ENCODE results near the gene NLN. TPM values are rescaled to one million over a fixed set of nuclear protein-coding genes. Genes with fewer than 3 reads are reported as not detected.

NLN gene
- total RNA-seq, 4 donors from 2014 or later, result 8.7 to 11.9 (median 9.1) TPM

DNA sequence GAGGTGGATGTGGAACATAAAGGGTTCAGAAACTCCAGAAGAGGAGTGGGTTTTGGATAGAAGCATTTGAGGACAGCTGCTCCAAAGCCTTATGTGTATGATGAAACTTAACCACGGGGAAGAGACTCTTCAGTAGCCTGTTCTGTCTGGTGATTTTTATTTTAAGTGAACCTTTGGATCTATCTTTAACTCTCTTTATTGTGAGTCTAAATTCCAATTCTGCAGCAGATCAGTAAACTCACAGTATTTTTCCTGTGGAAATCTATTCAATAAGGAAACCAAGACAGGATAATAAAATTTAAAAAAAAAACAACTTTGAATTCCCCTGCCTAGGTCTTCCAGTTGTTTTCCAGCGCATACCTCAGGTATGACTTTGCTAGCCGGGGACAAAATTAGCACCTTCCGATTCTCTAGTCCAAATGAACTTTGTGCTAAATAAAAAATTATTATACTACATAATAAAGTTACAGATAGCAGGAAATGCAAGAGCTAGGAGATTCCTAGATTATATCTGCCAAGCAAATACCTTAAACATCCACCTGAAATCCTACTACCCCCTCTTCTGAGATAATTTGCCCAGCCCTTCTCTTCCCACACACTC lies 101.9 kb downstream of the NLN start:
- no peak for DNase-seq (ENCODE audit: extremely low spot score)
- Histone ChIP-seq H3K36me3 (no peaks in the 10 kb centered on the region), H3K27me3 (no peaks in the 10 kb centered on the region), H3K4me3 (no peak overlapping the region), H3K27ac (replicated peaks in 1 of 4) (no peak overlapping the region), H3K4me1 (peaks cover 0 to 3% (median 0%) of the 10 kb centered on the region in 4 donors), H3K9me3 (no peaks in the 10 kb centered on the region)
- 59% methylated on average over 4 of the region's 4 CpGs for WGBS
- TF ChIP-seq CTCF (IDR thresholded peaks at IDR 0.05) (no peak), POLR2A (IDR thresholded peaks at IDR 0.05; ENCODE audit: low read depth) (no peak), POLR2AphosphoS5 (IDR thresholded peaks at IDR 0.05) (no peak), EP300 (IDR thresholded peaks at IDR 0.05) (no peak)
- intact Hi-C loops (cut with DNase I), result no loop called here

DNA sequence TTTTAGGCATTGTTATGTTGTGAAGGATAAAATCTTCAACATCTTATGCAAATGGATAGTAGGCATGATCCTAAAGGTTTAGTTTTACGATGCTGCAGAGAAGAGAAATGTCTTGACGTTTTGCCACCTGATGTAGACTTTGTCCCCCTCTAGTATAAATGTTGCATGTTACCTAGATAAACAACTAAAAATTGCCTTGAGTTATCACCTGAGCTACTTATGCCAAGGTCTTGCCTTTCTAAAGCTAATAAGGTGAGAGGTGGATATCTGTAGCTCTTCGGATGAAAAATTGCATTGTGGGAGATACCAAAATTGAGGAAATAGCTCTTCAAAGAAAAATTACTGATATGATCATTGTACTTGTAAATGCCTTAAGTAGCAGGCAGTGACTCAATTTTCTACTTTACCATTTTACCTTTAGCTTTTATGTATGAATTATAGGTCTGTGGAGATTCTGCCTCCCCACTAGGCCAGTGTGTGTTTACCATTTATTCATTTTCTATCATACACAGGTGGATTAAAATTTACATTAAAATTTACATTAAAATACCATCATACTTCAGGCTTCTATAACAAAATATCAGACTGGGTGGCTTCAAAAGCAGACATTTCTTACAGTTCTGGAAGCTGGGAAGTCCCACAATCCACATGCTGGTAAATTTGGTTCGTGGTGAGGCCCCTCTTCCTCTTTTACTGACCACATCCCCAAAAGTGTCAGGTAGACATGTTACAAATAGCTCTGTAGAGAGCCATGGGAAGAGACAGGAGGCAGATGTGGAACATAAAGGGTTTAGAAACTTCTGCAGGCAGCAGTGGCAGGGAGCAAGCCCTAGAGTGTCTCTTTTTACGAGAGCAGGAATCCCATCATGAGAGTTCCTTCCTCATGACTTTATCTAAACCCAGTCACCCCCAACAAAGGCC lies 103.7 kb downstream of the NLN start:
- Histone ChIP-seq H3K4me3 (no peak overlapping the region), H3K36me3 (no peaks in the 10 kb centered on the region), H3K27ac (replicated peaks in 1 of 4) (no peak overlapping the region), H3K4me1 (peaks cover 0 to 3% (median 0%) of the 10 kb centered on the region in 4 donors), H3K9me3 (no peaks in the 10 kb centered on the region), H3K27me3 (no peaks in the 10 kb centered on the region)
- DNase-seq (ENCODE audit: extremely low spot score), result no peak
- WGBS, result 83% methylated on average over 5 of the region's 5 CpGs
- TF ChIP-seq EP300 (IDR thresholded peaks at IDR 0.05) (no peak), POLR2A (IDR thresholded peaks at IDR 0.05; ENCODE audit: low read depth) (no peak), CTCF (IDR thresholded peaks at IDR 0.05) (no peak), POLR2AphosphoS5 (IDR thresholded peaks at IDR 0.05) (no peak)
- intact Hi-C loops (cut with DNase I), result no loop called here

DNA sequence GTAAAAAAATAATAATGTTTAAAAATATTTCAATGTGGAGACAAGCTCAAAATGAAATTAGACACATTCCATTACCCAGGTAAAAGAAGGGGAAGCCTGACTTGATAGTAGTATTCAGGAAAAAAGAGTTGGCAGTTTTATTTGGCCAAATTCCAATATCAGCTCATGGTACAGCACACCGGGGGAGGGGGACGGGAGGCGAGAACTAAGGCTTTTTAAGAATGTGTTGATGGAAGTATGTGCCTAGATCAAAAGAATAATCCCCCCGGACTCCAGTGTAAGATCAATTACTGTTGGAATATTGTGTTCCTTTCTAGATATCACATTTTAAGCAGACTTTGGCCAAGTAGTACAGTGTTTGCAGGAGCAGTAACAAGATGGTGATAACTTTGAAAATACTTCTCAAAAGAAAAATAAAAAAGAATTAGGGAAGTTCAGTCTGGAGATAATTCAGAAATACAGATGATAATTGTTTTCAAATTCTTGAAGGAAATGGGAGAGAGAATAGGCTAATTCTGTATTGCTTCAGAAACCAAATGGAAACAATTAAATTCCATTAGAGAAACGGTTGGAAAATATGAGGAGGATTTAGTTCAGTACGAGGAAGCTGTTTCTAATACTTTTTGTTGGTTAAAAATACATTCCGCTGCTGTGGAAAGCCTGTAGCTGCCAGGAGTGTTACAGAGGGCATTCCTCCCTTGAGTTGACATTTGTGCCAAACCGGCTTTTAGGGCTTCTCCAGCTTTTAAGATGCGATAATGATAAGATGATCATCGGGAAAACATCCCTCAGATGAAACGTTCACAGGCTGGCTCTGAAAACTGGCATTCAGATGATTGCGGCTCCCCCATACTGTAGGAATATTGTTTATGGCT lies 106.3 kb downstream of the NLN start:
- no peak overlapping the region for H3K4me3 ChIP-seq
- no peaks in the 10 kb centered on the region for H3K27me3 ChIP-seq
- H3K9me3 ChIP-seq, result no peaks in the 10 kb centered on the region
- intact Hi-C loops (cut with DNase I), result no loop called here
- peak overlapping the region in 2 of 4 donors; percentile 7 to 14 for H3K27ac ChIP-seq (replicated peaks in 1 of 4)
- H3K36me3 ChIP-seq, result no peaks in the 10 kb centered on the region
- TF ChIP-seq CTCF (IDR thresholded peaks at IDR 0.05) (no peak), POLR2A (IDR thresholded peaks at IDR 0.05; ENCODE audit: low read depth) (no peak), EP300 (IDR thresholded peaks at IDR 0.05) (no peak), POLR2AphosphoS5 (IDR thresholded peaks at IDR 0.05) (no peak)
- 54% methylated on average over 12 of the region's 12 CpGs for WGBS
- no peak for DNase-seq (ENCODE audit: extremely low spot score)
- H3K4me1 ChIP-seq, result peaks cover 0 to 3% (median 0%) of the 10 kb centered on the region in 4 donors

DNA sequence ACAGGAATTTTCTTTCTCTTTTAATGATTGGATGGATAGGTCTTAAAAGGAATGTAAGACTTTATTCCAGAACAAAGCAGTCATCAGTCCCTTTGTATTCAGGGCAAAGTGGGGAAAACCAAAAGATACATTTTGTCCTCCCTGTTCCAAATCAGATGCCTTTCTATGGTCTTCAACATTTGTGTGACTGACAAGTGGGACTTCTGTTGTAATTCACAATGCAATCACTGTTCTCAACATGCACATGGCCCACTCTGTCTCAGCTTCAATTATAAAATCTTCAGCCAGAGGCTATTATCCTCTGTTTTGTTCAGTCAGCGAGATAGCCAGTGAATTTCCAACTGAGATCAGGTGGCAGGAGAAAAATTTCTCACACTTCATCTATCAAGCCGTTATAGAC lies 108.9 kb downstream of the NLN start:
- H3K9me3 ChIP-seq, result no peaks in the 10 kb centered on the region
- H3K4me1 ChIP-seq, result peaks cover 0 to 3% (median 0%) of the 10 kb centered on the region in 4 donors
- DNase-seq (ENCODE audit: extremely low spot score), result no peak
- no peaks in the 10 kb centered on the region for H3K36me3 ChIP-seq
- no peak overlapping the region for H3K27ac ChIP-seq (replicated peaks in 1 of 4)
- H3K4me3 ChIP-seq, result no peak overlapping the region
- WGBS, result 81% methylated on average over 2 of the region's 2 CpGs
- intact Hi-C loops (cut with DNase I), result no loop called here
- TF ChIP-seq CTCF (IDR thresholded peaks at IDR 0.05) (no peak), EP300 (IDR thresholded peaks at IDR 0.05) (no peak), POLR2AphosphoS5 (IDR thresholded peaks at IDR 0.05) (no peak), POLR2A (IDR thresholded peaks at IDR 0.05; ENCODE audit: low read depth) (no peak)
- H3K27me3 ChIP-seq, result no peaks in the 10 kb centered on the region
